ENCODE measurements around the gene ZNF747. TPM values are rescaled to one million over a fixed set of nuclear protein-coding genes. Genes with fewer than 3 reads are reported as not detected.

Gene ZNF747
- total RNA-seq, 6 experiments from 2014 or later, result 5.3 to 9.7 (median 6.4) TPM

- ATAC-seq (no peak), DNase-seq (no peak)
- WGBS (ENCODE audit: insufficient coverage, low coverage, low lambda C conversion rate, missing lambda C conversion rate), result 98% methylated on average over 9 of the region's 69 CpGs
- Histone ChIP-seq H3K4me3 (no peak overlapping the region), H3K9me3 (no peaks in the 10 kb centered on the region), H3K27ac (no peak overlapping the region), H3K36me3 (peaks cover 0 to 13% (median 4%) of the 10 kb centered on the region in 4 donors), H3K27me3 (no peaks in the 10 kb centered on the region), H3K4me1 (peaks cover 0 to 11% (median 0%) of the 10 kb centered on the region in 4 donors)
- intact Hi-C loops (cut with DNase I), result no loop called here
- TF ChIP-seq CTCF (IDR thresholded peaks at IDR 0.05), result no peak
- no peak for TF ChIP-seq POLR2A (IDR thresholded peaks at IDR 0.05)
These were observed 20.9 kb upstream of the ZNF747 start for GRCh38 chr16:30555315-30556124.

- Histone ChIP-seq H3K27ac (no peak overlapping the region), H3K36me3 (peaks cover 0 to 13% (median 4%) of the 10 kb centered on the region in 4 donors), H3K4me1 (peaks cover 0 to 11% (median 0%) of the 10 kb centered on the region in 4 donors), H3K9me3 (no peaks in the 10 kb centered on the region), H3K27me3 (no peaks in the 10 kb centered on the region), H3K4me3 (no peak overlapping the region)
- 67% methylated on average over 5 of the region's 18 CpGs for WGBS (ENCODE audit: insufficient coverage, low coverage, low lambda C conversion rate, missing lambda C conversion rate)
- no peak for ATAC-seq
- intact Hi-C loops (cut with DNase I), result no loop called here
- DNase-seq, result no peak
- TF ChIP-seq POLR2A (IDR thresholded peaks at IDR 0.05) (no peak), CTCF (IDR thresholded peaks at IDR 0.05) (no peak)
These were observed 20.1 kb upstream of the ZNF747 start for GRCh38 chr16:30554557-30555314.

- WGBS (ENCODE audit: insufficient coverage, low coverage, low lambda C conversion rate, missing lambda C conversion rate), result 86% methylated on average over 2 of the region's 2 CpGs
- TF ChIP-seq CTCF (IDR thresholded peaks at IDR 0.05) (no peak), POLR2A (IDR thresholded peaks at IDR 0.05) (no peak)
- DNase-seq (no peak), ATAC-seq (no peak)
- H3K4me3 ChIP-seq, result no peak overlapping the region
- no peaks in the 10 kb centered on the region for H3K27me3 ChIP-seq
- H3K4me1 ChIP-seq, result peaks cover 0 to 7% (median 0%) of the 10 kb centered on the region in 4 donors
- no peak overlapping the region for H3K27ac ChIP-seq
- intact Hi-C loops (cut with DNase I), result no loop called here
- H3K36me3 ChIP-seq, result peaks cover 0 to 13% (median 4%) of the 10 kb centered on the region in 4 donors
- no peaks in the 10 kb centered on the region for H3K9me3 ChIP-seq
These were observed 18.8 kb upstream of the ZNF747 start for GRCh38 chr16:30553393-30553899.

GRCh38 chr16:30552956-30553355 is 18.3 kb upstream of the ZNF747 start:
- TF ChIP-seq POLR2A (IDR thresholded peaks at IDR 0.05) (no peak), CTCF (IDR thresholded peaks at IDR 0.05) (no peak)
- H3K9me3 ChIP-seq, result no peaks in the 10 kb centered on the region
- intact Hi-C loops (cut with DNase I), result no loop called here
- peaks cover 0 to 13% (median 4%) of the 10 kb centered on the region in 4 donors for H3K36me3 ChIP-seq
- ATAC-seq (no peak), DNase-seq (no peak)
- H3K27ac ChIP-seq, result no peak overlapping the region
- 100% methylated on average over 1 of the region's 4 CpGs for WGBS (ENCODE audit: insufficient coverage, low coverage, low lambda C conversion rate, missing lambda C conversion rate)
- H3K4me3 ChIP-seq, result no peak overlapping the region
- no peaks in the 10 kb centered on the region for H3K27me3 ChIP-seq
- peaks cover 0 to 7% (median 0%) of the 10 kb centered on the region in 4 donors for H3K4me1 ChIP-seq
